ENCODE results near the gene WTIP. TPM values are rescaled to one million over a fixed set of nuclear protein-coding genes. Genes with fewer than 3 reads are reported as not detected.
"Not testable (repeated sequence)": the region's sequence is repeated elsewhere in the genome, so short reads cannot be mapped to it uniquely, and the experiment has no call there.

Gene WTIP
- total and polyA plus RNA-seq, 5 experiments from 2014 or later = 0.20 to 0.88 (median 0.29) TPM; not detected in 2

DNA sequence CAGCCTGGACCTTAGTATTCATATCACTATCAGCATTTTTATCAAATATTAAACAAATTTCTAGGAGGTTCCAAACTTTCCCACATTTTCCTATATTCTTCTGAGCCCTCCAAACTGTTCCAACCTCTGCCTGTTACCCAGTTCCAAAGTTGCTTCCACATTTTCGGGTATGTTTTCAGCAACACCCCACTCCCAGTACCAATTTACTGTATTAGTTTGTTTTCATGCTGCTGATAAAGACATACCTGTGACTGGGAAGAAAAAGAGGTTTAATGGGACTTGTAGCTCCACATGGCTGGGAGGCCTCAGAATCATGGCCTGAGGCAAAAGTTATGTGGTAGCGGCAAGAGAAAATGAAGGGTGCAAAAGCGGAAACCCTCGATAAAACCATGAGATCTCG is 29.3 kb downstream of the WTIP start:
- ATAC-seq, H3K4me1 Mint-ChIP-seq, DNase-seq, POLR2A ChIA-PET, H3K27ac Mint-ChIP-seq, H3K4me3 Mint-ChIP-seq: not testable (repeated sequence)
- Mint-ChIP-seq H3K27me3 (peaks cover 1 to 18% (median 9%) of the 10 kb centered on the region in 5 donors), H3K9me3 (peaks cover 0 to 30% (median 10%) of the 10 kb centered on the region in 9 donors), H3K36me3 (peaks cover 0 to 11% (median 0%) of the 10 kb centered on the region in 3 donors)

DNA sequence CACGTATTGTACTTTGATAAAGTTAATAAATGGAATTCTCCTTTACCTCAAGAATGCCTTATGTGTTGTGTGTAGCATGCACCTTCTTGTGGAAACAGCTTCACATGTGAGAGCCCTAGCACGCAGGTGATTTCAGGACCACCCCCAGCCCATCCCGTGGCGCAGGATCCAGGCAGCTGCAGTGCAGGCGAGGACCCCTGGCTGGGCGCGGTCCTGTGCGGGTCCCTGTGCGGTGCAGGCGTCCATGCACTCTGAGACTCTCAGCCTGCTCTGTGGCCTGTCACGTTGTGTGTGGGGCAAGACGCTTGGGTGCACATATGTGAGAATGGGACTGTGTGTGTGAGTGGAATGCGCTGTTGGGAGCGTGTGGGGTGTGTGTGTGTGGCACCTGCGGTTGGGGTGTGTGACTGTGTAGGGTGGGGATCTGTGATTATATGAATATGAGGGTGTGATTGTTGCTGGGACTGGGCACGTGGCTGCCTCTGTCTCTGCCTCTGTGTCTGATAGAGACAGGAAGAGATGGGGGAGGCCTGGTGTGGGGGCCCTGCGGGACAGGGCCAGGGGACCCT is 30.8 kb downstream of the WTIP start:
- peaks cover 0 to 11% (median 0%) of the 10 kb centered on the region in 3 donors for H3K36me3 Mint-ChIP-seq
- H3K27ac Mint-ChIP-seq = no peak overlapping the region
- DNase-seq = no peak
- POLR2A ChIA-PET = no interaction called here
- peaks cover 0 to 30% (median 10%) of the 10 kb centered on the region in 9 donors for H3K9me3 Mint-ChIP-seq
- no peak overlapping the region for H3K4me3 Mint-ChIP-seq
- H3K27me3 Mint-ChIP-seq = peaks cover 1 to 18% (median 7%) of the 10 kb centered on the region in 5 donors
- no peaks in the 10 kb centered on the region for H3K4me1 Mint-ChIP-seq
- no peak for ATAC-seq

DNA sequence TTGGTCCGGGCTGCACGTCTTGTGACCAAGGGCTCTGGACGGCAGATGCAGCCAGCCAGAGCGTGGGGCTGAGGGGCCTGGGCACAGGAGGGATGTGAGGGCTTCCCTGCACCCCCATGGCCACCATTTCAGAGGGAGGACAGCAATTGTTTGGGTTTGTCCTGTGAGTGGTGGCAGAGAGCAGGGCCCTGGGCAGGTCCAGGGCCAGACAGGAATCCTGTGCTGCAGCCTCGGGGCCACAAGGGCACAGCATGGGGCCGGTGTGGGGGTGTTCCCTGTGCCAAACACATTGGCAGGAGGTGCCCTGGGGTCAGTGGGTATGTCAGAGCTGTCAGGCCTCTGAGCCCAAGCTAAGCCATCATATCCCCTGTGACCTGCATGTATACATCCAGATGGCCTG is 32.2 kb downstream of the WTIP start:
- POLR2A ChIA-PET = no interaction called here
- H3K27ac Mint-ChIP-seq = no peak overlapping the region
- ATAC-seq = no peak
- no peak for DNase-seq
- no peaks in the 10 kb centered on the region for H3K4me1 Mint-ChIP-seq
- H3K36me3 Mint-ChIP-seq = peaks cover 0 to 11% (median 0%) of the 10 kb centered on the region in 3 donors
- peaks cover 4 to 16% (median 5%) of the 10 kb centered on the region in 5 donors for H3K27me3 Mint-ChIP-seq
- peaks cover 0 to 29% (median 10%) of the 10 kb centered on the region in 9 donors for H3K9me3 Mint-ChIP-seq
- H3K4me3 Mint-ChIP-seq = no peak overlapping the region

DNA sequence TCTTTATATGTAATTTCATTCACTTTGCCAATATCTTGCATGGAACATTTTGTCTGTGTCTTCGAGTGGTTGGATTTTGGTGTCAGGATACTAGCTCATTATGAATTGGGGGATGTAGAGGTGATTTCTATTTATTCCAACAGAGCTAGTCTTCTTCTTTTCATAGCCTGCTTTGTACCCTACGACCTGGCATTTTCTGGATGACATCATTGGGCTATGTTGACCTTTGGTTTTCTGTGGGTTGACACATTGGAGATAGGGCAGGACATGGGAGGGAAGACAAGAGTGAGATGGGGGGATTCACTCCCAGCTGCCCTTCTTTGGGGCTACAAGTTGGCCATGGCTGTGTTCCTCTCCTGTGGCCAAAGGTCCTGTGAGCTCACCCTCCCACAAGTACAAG is 38.0 kb downstream of the WTIP start:
- POLR2A ChIA-PET = no interaction called here
- Mint-ChIP-seq H3K27ac (no peak overlapping the region), H3K36me3 (peaks cover 0 to 6% (median 0%) of the 10 kb centered on the region in 3 donors)

DNA sequence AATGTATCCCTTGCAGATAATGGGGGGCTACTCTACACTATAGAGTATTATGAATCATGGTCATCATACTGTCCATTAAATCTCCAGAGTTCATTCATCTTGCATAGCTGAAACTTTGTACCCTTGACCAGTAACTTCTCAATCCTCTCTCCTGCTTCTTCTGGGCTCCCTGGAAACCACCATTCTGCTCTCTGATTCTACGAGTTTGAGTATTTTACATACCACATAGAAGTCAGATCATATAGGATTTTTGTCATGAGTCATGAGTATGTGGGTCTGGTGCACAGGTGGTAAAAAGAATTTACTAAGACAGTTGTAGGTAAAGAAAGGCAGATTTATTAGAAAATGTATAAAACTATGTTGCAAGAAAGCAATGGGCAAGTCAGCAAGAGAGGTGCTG is 41.9 kb downstream of the WTIP start:
- peaks cover 0 to 6% (median 0%) of the 10 kb centered on the region in 3 donors for H3K36me3 Mint-ChIP-seq
- H3K9me3 Mint-ChIP-seq = peaks cover 0 to 7% (median 0%) of the 10 kb centered on the region in 9 donors
- DNase-seq (no peak), ATAC-seq (no peak)
- POLR2A ChIA-PET = no interaction called here
- no peak overlapping the region for H3K27ac Mint-ChIP-seq
- H3K4me1 Mint-ChIP-seq = peaks cover 0 to 1% (median 0%) of the 10 kb centered on the region in 4 donors
- peaks cover 24 to 38% (median 28%) of the 10 kb centered on the region in 5 donors for H3K27me3 Mint-ChIP-seq
- H3K4me3 Mint-ChIP-seq = no peak overlapping the region

More for the DNA sequence above, 38.0 kb downstream of the WTIP start:
- DNase-seq = no peak
- Mint-ChIP-seq H3K27me3 (peaks cover 10 to 23% (median 14%) of the 10 kb centered on the region in 5 donors), H3K4me3 (no peak overlapping the region), H3K4me1 (no peaks in the 10 kb centered on the region), H3K9me3 (peaks cover 0 to 7% (median 0%) of the 10 kb centered on the region in 9 donors)
- no peak for ATAC-seq

DNA sequence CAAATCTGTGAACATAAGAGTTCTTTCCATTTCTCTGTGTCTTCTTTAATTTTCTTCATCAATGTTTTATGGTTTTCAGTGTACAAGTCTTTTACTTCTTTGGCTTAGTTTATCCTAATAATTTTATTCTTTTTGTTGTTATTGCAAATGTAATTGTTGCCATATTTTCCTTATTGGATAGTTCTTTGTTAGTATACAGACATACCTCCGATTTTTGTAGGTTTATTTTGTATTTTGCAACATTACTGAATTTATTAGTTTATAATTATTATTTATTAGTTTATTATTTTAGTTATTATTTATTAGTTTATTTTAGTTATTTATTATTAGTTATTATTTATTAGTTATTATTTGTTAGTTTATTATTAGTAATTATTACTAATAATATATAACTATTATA is 43.4 kb downstream of the WTIP start:
- ATAC-seq (no peak), DNase-seq (no peak)
- no peak overlapping the region for H3K27ac Mint-ChIP-seq
- no peak overlapping the region for H3K4me3 Mint-ChIP-seq
- POLR2A ChIA-PET = no interaction called here
- peaks cover 0 to 1% (median 0%) of the 10 kb centered on the region in 4 donors for H3K4me1 Mint-ChIP-seq
- H3K36me3 Mint-ChIP-seq = peaks cover 0 to 4% (median 0%) of the 10 kb centered on the region in 3 donors
- H3K9me3 Mint-ChIP-seq = peaks cover 0 to 8% (median 0%) of the 10 kb centered on the region in 9 donors
- H3K27me3 Mint-ChIP-seq = peaks cover 26 to 44% (median 33%) of the 10 kb centered on the region in 5 donors

DNA sequence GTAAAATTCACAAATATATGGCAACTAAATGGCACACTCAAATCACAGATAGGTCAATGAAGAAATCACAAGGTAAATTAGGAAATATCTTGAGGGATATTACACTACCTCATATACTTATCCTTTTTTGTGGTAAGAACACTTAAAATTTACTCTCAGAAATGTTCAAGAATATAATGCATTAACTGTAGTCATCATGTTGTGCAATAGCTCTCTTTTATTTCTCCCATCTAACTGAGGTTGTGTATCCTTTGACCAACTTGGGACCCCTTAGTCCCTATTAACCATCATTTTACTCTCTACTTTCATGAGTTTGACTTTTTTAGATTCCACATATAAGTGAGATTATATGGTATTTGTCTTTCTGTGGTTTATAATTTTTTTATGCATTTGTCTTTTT is 52.6 kb downstream of the WTIP start:
- Mint-ChIP-seq H3K9me3 (peaks cover 0 to 2% (median 0%) of the 10 kb centered on the region in 9 donors), H3K27me3 (peaks cover 39 to 83% (median 50%) of the 10 kb centered on the region in 5 donors), H3K36me3 (peaks cover 0 to 8% (median 0%) of the 10 kb centered on the region in 3 donors), H3K27ac (no peak overlapping the region), H3K4me1 (no peaks in the 10 kb centered on the region), H3K4me3 (no peak overlapping the region)
- POLR2A ChIA-PET = no interaction called here
- ATAC-seq (no peak), DNase-seq (no peak)

DNA sequence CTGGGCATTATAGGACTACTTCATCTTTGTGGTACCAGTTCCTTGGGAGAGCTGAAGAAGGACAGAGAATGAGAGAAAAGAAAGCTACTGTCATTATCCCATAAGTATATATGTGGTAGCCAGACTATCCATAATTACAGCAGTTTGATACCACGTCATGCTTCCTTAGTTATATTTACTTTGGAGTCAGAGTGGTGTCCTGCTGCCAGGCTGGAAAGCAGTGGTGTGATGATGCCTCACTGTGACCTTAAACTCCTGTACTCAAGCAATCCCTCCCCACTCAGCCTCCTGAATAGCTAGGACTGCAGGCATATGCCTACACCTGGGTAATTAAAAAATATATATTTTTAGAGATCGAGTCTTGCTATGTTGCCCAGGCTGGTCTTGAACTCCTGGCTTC is 57.8 kb downstream of the WTIP start:
- no peak for ATAC-seq
- DNase-seq = no peak
- Mint-ChIP-seq H3K27ac (no peak overlapping the region), H3K4me3 (no peak overlapping the region), H3K27me3 (peaks cover 15 to 59% (median 28%) of the 10 kb centered on the region in 5 donors), H3K36me3 (peaks cover 0 to 38% (median 9%) of the 10 kb centered on the region in 3 donors), H3K4me1 (no peaks in the 10 kb centered on the region), H3K9me3 (peaks cover 11 to 47% (median 22%) of the 10 kb centered on the region in 9 donors)
- POLR2A ChIA-PET = no interaction called here

DNA sequence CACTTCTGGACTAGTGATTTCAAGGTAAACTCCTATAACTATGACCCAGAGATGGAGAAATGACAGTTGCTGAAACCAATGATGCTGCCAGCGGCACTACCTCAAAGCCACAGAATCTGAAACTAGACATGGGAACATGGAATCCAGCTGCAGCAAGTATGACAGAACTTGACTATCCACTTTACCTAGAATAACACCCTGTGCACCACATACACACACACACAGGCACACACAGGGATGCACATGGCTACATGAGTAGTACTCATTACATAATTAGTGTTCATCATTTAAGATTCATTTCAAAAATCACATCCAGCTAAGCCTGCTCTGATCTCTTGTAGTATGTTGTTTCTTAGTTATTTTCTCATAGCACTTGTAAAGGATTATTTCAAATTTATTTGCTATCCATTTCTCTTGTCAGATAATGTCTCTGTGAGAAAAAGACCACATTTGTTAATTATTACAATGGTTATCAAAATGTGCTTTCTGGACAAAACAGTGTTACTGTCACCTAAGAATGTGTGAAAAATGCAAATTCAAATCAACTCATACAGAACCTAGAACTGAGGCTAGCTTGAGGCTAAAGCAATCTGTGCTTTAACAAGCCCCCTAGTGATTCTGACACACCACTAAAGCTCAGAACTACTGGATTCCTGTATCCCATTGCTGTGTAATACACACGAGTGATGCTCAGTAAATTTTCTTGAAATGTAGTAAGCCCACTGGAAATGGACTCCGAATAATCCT is 59.4 kb downstream of the WTIP start:
- Mint-ChIP-seq H3K4me1 (no peaks in the 10 kb centered on the region), H3K4me3 (no peak overlapping the region), H3K9me3 (peaks cover 11 to 52% (median 29%) of the 10 kb centered on the region in 9 donors), H3K27ac (no peak overlapping the region), H3K27me3 (peaks cover 18 to 45% (median 26%) of the 10 kb centered on the region in 5 donors), H3K36me3 (peaks cover 0 to 42% (median 9%) of the 10 kb centered on the region in 3 donors)
- ATAC-seq = no peak
- POLR2A ChIA-PET = no interaction called here
- no peak for DNase-seq

DNA sequence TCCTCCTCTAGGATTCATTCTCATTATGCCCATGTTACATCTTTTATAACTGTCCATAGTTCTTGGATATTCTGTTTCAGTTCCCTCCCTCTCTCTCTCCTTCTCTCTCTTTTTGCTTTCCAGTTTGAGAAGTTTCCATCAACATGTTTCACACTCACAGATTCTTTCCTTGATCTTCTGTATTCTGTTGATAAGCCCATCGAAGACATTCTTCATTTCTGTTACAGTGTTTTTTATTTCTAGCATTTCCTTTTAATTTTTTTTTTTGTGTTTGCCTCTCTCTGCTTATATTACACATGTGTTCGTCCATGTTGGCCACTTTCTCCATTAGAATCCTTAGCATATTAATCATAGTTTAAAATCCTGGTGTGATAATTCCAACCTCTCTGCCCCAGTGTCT is 68.3 kb downstream of the WTIP start:
- ATAC-seq = no peak
- Mint-ChIP-seq H3K9me3 (peaks cover 12 to 49% (median 31%) of the 10 kb centered on the region in 9 donors), H3K27ac (no peak overlapping the region)

DNA sequence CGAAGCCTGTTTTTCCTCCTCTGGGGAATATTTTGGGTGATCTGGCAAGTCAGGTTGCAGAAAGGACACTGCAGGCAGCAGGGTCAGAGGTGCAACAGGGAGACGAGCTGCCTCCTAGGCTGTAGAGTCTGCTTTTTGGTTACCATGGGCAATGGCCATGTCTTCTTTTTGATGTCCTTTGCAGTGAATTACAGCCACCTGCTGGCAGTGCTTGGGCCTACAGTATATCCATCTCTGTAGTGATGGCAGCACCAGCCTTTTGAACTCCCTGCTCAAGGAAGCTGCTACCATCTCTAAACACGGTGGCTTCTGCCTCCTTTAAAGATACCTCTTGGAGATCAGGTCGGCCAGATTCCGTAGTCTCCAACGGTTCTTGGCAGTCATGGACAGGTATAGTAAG is 73.9 kb downstream of the WTIP start:
- peaks cover 0 to 4% (median 0%) of the 10 kb centered on the region in 4 donors for H3K4me1 Mint-ChIP-seq
- DNase-seq (no peak), ATAC-seq (no peak)
- H3K27me3 Mint-ChIP-seq = peaks cover 27 to 73% (median 46%) of the 10 kb centered on the region in 5 donors
- H3K36me3 Mint-ChIP-seq = peaks cover 0 to 13% (median 0%) of the 10 kb centered on the region in 3 donors
- H3K27ac Mint-ChIP-seq = no peak overlapping the region
- no peak overlapping the region for H3K4me3 Mint-ChIP-seq
- peaks cover 0 to 20% (median 5%) of the 10 kb centered on the region in 9 donors for H3K9me3 Mint-ChIP-seq
- POLR2A ChIA-PET = no interaction called here

More for the DNA sequence above, 68.3 kb downstream of the WTIP start:
- no peaks in the 10 kb centered on the region for H3K4me1 Mint-ChIP-seq
- DNase-seq = no peak
- POLR2A ChIA-PET = no interaction called here
- no peak overlapping the region for H3K4me3 Mint-ChIP-seq
- H3K27me3 Mint-ChIP-seq = peaks cover 19 to 27% (median 23%) of the 10 kb centered on the region in 5 donors
- H3K36me3 Mint-ChIP-seq = peaks cover 0 to 37% (median 2%) of the 10 kb centered on the region in 3 donors

DNA sequence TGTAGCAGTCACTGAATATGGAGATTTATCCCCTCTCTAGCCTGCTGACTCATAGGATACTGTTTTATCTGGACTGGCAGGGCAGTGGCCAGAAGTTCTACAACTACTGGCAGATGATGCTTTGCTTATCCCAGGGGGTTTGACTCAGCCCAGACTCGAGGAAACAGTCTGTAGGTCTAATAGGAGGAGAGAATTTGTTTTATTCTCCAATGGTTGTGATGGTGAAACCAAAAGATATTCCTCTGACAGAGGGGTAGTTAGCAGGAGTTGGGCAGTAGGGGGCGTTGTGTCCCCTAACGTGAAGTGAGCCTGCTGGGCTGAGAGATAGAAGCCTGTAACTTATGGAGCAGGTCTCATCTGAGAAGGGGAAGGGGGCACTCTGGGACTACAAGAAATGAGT is 74.9 kb downstream of the WTIP start:
- Mint-ChIP-seq H3K4me1 (peaks cover 0 to 4% (median 0%) of the 10 kb centered on the region in 4 donors), H3K27me3 (peaks cover 27 to 73% (median 49%) of the 10 kb centered on the region in 5 donors), H3K9me3 (peaks cover 0 to 12% (median 3%) of the 10 kb centered on the region in 9 donors), H3K4me3 (no peak overlapping the region), H3K27ac (no peak overlapping the region), H3K36me3 (peaks cover 0 to 10% (median 2%) of the 10 kb centered on the region in 3 donors)
- DNase-seq (no peak), ATAC-seq (no peak)
- POLR2A ChIA-PET = no interaction called here

DNA sequence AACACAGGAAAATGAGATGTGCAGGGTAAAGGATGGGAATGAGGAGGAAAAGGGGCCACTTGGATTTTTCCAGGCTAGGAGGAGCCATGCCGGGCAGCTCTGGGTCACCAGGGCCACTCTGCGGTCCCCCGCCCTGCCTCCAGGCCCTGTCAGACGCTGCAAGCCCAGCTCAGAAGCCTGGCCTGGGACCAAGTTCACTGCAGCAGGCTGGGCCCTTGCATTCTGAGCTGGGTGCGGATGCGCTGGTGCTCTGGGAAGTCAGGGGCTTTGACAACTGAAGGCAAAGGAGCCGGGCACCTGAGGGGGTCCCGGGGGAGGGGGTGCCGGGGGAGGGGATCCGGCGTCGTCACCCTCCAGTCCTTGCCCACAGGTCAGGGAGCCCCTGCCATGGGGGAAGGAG is 77.5 kb downstream of the WTIP start:
- peaks cover 0 to 11% (median 2%) of the 10 kb centered on the region in 3 donors for H3K36me3 Mint-ChIP-seq
- no peak for DNase-seq
- peaks cover 0 to 20% (median 9%) of the 10 kb centered on the region in 9 donors for H3K9me3 Mint-ChIP-seq
- no peak for ATAC-seq
- H3K4me3 Mint-ChIP-seq = no peak overlapping the region
- POLR2A ChIA-PET = no interaction called here
- H3K27me3 Mint-ChIP-seq = peaks cover 15 to 55% (median 39%) of the 10 kb centered on the region in 5 donors
- H3K27ac Mint-ChIP-seq = no peak overlapping the region
- peaks cover 0 to 4% (median 0%) of the 10 kb centered on the region in 4 donors for H3K4me1 Mint-ChIP-seq
